ENCODE results near the gene MLPH.

DNA sequence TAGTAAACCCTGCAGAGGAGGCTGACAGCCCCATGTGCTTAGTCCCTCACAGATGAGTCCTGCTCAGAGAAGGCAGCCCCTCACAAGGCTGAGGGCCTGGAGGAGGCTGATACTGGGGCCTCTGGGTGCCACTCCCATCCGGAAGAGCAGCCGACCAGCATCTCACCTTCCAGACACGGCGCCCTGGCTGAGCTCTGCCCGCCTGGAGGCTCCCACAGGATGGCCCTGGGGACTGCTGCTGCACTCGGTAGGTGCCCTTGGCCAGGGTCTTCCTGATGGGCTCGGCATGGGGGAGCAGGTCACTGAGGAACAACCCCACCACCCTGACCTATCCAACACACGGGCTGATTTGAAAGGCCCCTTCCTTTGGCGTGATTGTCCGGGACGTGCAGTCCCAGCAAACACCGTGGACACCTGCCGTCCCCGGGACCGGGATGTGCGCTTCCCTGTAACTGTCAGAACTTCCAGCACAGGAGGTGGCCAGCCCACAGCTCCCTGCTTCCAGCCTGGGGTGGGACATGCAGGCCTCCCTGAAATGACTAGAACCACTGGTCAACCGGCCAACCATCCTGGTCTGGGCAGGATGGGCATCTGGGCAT, 38.6 kb downstream of the MLPH start:
- no peak for TF ChIP-seq CTCF (IDR thresholded peaks at IDR 0.05)
- no peak for TF ChIP-seq POLR2AphosphoS5 (IDR thresholded peaks at IDR 0.05)
- no peak for TF ChIP-seq EP300 (IDR thresholded peaks at IDR 0.05)
